Measurements from ENCODE around the gene MTF1.

Gene MTF1

GRCh38 chr1:37828410-37829074 is 30.9 kb downstream of the MTF1 start:
- no peak for DNase-seq

- DNase-seq: no peak
Observed at GRCh38 chr1:37825506-37825905, 33.9 kb downstream of the MTF1 start.

GRCh38 chr1:37824001-37824400 is 35.4 kb downstream of the MTF1 start:
- no peak for DNase-seq

- DNase-seq: no peak
Observed at GRCh38 chr1:37822906-37823815, 36.2 kb downstream of the MTF1 start.

- DNase-seq: no peak
Observed at GRCh38 chr1:37821481-37821880, 37.9 kb downstream of the MTF1 start.

- DNase-seq: peak in 1 of 2 experiments; percentile 33
Observed at GRCh38 chr1:37817481-37817880, 41.9 kb downstream of the MTF1 start.

GRCh38 chr1:37814252-37814651 is 45.1 kb downstream of the MTF1 start:
- peak; percentile 94 to 95 for DNase-seq

GRCh38 chr1:37813529-37814145 is 45.8 kb downstream of the MTF1 start:
- DNase-seq: peak; percentile 92 to 94

GRCh38 chr1:37811027-37811655 is 48.3 kb downstream of the MTF1 start:
- DNase-seq: peak; percentile 94 to 97

- no peak for DNase-seq
Observed at GRCh38 chr1:37809942-37810341, 49.5 kb downstream of the MTF1 start.

GRCh38 chr1:37808369-37809319 is 50.7 kb downstream of the MTF1 start:
- DNase-seq: peak; percentile 84 to 98

- peak; percentile 96 to 100 for DNase-seq
Observed at GRCh38 chr1:37807555-37808368, 51.6 kb downstream of the MTF1 start, which contains the start of the genes C1orf122 and YRDC. C1orf122 (plus strand) TSS chr1:37807790; CDS start chr1:37808405, 615 bp downstream. YRDC (minus strand) TSS chr1:37808208; CDS start chr1:37808180, 28 bp downstream.

- no peak for DNase-seq
Observed at GRCh38 chr1:37807220-37807554, 52.2 kb downstream of the MTF1 start.

- no peak for DNase-seq
Observed at GRCh38 chr1:37802439-37802838, 57.0 kb downstream of the MTF1 start.

GRCh38 chr1:37797750-37798345 is 61.5 kb downstream of the MTF1 start:
- DNase-seq: no peak

- peak; percentile 55 to 83 for DNase-seq
Observed at GRCh38 chr1:37795340-37796125, 63.9 kb downstream of the MTF1 start.

GRCh38 chr1:37794372-37795339 is 64.7 kb downstream of the MTF1 start:
- DNase-seq: peak; percentile 61 to 74

GRCh38 chr1:37793773-37794371 is 65.5 kb downstream of the MTF1 start, which contains the start of gene MANEAL:
MANEAL (plus strand) TSS chr1:37793847; CDS start chr1:37794183, 336 bp downstream.
- DNase-seq: peak; percentile 62 to 95
